ENCODE measurements around the gene PPP2R2C.

DNA sequence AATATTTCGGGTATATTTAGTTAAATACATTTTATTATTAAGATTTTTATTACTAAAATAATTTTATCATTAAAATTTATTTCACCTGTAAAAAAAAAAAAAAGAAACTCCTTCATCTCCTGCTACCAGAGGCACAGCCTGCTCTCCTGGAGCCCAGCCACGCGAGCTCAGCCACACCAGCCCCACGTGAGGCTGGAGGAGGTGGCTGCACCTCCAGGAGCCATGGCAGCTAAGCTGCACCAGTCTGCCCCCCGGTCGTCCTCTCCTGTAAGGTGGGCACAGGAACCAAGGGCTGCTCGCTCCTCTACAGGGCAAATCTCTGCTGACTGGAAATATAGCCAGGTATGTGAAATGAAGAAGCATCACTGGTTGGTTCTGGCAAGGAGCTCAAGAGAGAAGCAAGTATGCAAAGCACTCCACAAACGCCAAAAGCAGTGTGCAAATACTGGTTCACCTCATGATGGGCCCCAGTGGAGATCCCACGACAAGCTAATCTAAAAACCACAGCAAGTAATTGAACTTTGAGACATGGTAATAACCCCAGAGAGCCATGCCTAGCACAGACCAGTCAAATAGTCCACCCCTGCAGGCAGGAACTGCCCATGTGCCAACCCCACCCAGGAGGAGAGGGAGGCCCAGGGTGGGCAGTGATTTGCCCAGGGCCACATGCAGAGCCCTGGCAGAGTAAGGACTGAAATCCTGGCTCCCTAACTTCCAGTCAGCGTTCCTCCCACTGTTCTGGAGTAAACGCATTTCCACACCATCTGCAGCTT lies 112.7 kb downstream of the PPP2R2C start:
- TF ChIP-seq CTCF (IDR thresholded peaks at IDR 0.05), result no peak
- TF ChIP-seq ZFX (IDR thresholded peaks at IDR 0.05; ENCODE audit: borderline replicate concordance), result no peak
